HG03439 (cell line): Measurements from ENCODE around the gene SERPINE1.
A peak's percentile ranks its signal among the peaks of the same experiment; 100 is the strongest.
"Not testable (repeated sequence)": the region's sequence is repeated elsewhere in the genome, so short reads cannot be mapped to it uniquely, and the experiment has no call there.

Experiments used
- ATAC-seq: cut with Tn5 transposase; IDR thresholded peaks from one replicate; pipeline ENCODE4 v1.9.1; 2021; ENCODE audit warnings: mild to moderate bottlenecking, moderate library complexity; ENCODE audit not compliant: unreplicated experiment

The SERPINE1 gene

GRCh38 chr7:101126651-101127459, at the start of gene SERPINE1:
TSS of gene SERPINE1 (plus strand) at chr7:101127104. CDS start at chr7:101128394, 1,290 bp downstream.
- no peak for ATAC-seq

GRCh38 chr7:101077303-101078086, 49.4 kb upstream of the SERPINE1 start:
- peak; percentile 72 for ATAC-seq

- no peak for ATAC-seq
Measured at GRCh38 chr7:101081432-101081831, 45.5 kb upstream of the SERPINE1 start.

- ATAC-seq: no peak
Measured at GRCh38 chr7:101084865-101085161, 42.1 kb upstream of the SERPINE1 start.

- ATAC-seq: peak; percentile 72
Measured at GRCh38 chr7:101085162-101085964, 41.5 kb upstream of the SERPINE1 start, which contains the start of gene TRIM56. TSS of gene TRIM56 (plus strand) at chr7:101085481. CDS start at chr7:101087313, 1,832 bp downstream.

- ATAC-seq: no peak
Measured at GRCh38 chr7:101087334-101088068, 39.4 kb upstream of the SERPINE1 start.

GRCh38 chr7:101088069-101088425, 38.9 kb upstream of the SERPINE1 start:
- no peak for ATAC-seq

- ATAC-seq: no peak
Measured at GRCh38 chr7:101088858-101089529, 37.9 kb upstream of the SERPINE1 start.

GRCh38 chr7:101089876-101090275, 37.0 kb upstream of the SERPINE1 start:
- ATAC-seq: no peak

GRCh38 chr7:101092266-101092905, 34.5 kb upstream of the SERPINE1 start:
- not testable (repeated sequence) for ATAC-seq

GRCh38 chr7:101093906-101094305, 33.0 kb upstream of the SERPINE1 start:
- ATAC-seq: no peak

- ATAC-seq: no peak
Measured at GRCh38 chr7:101094376-101094775, 32.5 kb upstream of the SERPINE1 start.

- ATAC-seq: no peak
Measured at GRCh38 chr7:101094791-101095375, 32.0 kb upstream of the SERPINE1 start.

GRCh38 chr7:101096331-101096956, 30.5 kb upstream of the SERPINE1 start:
- no peak for ATAC-seq

GRCh38 chr7:101096957-101097347, 30.0 kb upstream of the SERPINE1 start:
- ATAC-seq: no peak

GRCh38 chr7:101097561-101097960, 29.3 kb upstream of the SERPINE1 start:
- ATAC-seq: no peak

- no peak for ATAC-seq
Measured at GRCh38 chr7:101099969-101100781, 26.7 kb upstream of the SERPINE1 start.
